DOHH2 (cell line): ENCODE measurements around the gene LYSMD4.

Experiments
- EZH2phosphoT487 ChIP-seq: fragments of 200-600 bp; sonication (generic); IDR thresholded peaks from 2 replicates; pipeline ENCODE4 v1.6.1; 2017; ENCODE audit warnings: borderline replicate concordance, mild to moderate bottlenecking, antibody characterized with exemption, low read length, moderate library complexity, mixed read lengths
- TF ChIP-seq, protein P1 (sequence below): fragments of 200-600 bp; sonication (generic); IDR thresholded peaks from one replicate; pipeline ENCODE4 v1.5.1; 2014; ENCODE audit warnings: antibody characterized with exemption, mild to moderate bottlenecking, low read depth, low read length; ENCODE audit not compliant: poor library complexity, severe bottlenecking

DNA sequence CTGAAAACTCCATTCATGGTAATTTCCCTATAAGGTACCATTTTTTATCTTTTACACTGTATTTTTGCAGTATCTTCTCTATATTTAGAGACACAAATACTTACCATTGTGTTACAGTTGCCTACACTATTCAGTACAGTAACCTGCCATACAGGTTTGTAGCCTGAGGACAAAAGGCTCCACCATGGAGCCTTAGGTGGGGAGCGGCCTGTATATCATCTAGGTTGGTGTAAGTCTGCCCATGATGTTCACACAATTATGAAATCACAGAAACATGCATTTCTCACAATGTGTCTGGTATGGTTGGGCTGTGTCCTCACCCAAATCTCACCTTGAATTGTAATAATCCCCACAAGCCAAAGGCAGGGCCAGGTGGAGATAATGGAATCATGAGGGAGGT is 43.9 kb upstream of the LYSMD4 start:
- TF ChIP-seq, protein P1, sequence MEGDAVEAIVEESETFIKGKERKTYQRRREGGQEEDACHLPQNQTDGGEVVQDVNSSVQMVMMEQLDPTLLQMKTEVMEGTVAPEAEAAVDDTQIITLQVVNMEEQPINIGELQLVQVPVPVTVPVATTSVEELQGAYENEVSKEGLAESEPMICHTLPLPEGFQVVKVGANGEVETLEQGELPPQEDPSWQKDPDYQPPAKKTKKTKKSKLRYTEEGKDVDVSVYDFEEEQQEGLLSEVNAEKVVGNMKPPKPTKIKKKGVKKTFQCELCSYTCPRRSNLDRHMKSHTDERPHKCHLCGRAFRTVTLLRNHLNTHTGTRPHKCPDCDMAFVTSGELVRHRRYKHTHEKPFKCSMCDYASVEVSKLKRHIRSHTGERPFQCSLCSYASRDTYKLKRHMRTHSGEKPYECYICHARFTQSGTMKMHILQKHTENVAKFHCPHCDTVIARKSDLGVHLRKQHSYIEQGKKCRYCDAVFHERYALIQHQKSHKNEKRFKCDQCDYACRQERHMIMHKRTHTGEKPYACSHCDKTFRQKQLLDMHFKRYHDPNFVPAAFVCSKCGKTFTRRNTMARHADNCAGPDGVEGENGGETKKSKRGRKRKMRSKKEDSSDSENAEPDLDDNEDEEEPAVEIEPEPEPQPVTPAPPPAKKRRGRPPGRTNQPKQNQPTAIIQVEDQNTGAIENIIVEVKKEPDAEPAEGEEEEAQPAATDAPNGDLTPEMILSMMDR = no peak
- no peak for TF ChIP-seq EZH2phosphoT487
